NCI-H510A (cell line): ENCODE results near the gene ARAP1.

Source experiments
- DNase-seq: peaks from one replicate; lab custom pipeline; 2025; lab: John Stamatoyannopoulos, UW

ARAP1 gene

GRCh38 chr11:72636376-72636775 lies 115.8 kb downstream of the ARAP1 start:
- DNase-seq, result no peak

GRCh38 chr11:72635933-72636332 lies 116.3 kb downstream of the ARAP1 start:
- DNase-seq, result no peak

GRCh38 chr11:72635309-72635915 lies 116.8 kb downstream of the ARAP1 start:
- DNase-seq, result no peak
